ENCODE results near the gene GLG1.
"Not testable (repeated sequence)": the region's sequence is repeated elsewhere in the genome, so short reads cannot be mapped to it uniquely, and the experiment has no call there.

GLG1 gene

DNA sequence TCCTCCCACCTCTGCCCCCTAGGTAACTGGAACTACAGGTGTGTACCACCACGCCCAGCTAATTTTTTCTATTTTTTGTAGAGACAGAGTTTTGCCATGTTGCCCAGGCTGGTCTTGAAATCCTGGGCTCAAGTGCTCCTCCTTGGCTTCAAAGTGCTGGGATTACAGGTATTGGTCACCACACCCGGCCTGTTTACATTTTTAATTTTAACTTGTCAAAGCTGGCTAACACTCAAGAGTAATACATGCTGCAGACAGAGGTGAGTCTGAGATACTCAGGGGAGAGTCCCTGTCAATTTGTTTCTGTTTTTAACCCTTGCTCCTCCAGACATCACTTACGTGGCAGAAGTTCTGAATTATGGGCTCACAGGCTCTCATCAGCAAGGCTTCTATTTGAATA, 134.9 kb downstream of the GLG1 start:
- no peak for DNase-seq (ENCODE audit: low read depth)

DNA sequence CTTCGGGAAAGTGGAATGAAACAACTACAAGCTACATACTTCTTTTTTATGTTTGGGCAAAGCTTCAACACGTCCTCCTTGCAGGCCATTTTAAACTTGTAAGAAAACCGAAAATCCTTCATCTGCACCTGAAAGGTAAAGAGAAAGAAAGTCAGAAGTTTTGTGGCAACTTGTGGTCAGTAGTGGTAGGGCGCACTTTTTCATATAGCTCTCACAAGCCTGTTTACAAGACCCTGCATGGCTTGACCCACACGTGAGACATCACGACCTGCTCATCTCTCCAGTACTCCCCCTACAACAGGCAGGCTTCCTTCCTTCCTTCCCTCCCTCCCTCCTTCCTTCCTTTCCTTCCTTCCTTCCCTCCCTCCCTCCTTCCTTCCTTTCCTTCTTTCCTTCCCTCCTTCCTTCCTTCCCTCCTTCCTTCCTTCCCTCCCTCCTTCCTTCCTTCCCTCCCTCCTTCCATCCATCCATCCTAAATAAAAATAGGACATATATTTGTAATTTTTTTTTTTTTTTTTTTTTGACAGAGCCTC, 136.9 kb downstream of the GLG1 start:
- DNase-seq (ENCODE audit: low read depth) = no peak

DNA sequence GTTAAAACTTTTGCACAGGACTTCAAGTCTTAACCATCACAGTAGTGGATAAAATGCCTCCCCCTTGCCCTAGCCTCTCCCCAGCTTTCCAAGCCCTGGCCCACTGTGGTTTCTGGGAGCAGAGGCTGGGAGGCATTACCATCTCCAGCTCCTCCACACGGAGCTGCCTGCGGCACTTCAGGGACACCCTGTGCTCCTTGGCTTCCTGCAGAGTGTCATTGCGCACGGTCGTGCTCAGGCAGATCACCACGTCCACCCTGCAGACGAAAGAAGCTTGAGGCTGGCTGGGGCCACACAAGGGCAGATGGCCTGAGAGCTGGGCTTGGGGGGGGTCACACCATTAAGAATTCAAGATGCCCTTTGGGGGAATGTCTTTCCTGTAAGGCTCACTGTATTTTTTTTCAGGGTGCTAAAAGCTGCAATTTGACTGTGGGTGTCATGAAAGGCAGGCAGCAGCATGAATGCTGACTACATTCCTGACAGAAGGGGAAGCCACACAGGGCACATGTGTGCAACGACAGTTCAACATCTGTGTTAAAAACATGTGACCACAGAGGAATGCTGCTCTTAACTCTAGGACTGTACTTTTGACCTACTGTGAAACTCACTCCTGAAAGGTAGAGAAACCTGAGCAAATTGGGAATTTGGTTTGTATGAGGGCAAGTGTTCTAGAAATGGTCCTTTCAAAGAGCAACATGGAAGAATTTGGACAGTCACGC, 137.9 kb downstream of the GLG1 start:
- no peak for DNase-seq (ENCODE audit: low read depth)

DNA sequence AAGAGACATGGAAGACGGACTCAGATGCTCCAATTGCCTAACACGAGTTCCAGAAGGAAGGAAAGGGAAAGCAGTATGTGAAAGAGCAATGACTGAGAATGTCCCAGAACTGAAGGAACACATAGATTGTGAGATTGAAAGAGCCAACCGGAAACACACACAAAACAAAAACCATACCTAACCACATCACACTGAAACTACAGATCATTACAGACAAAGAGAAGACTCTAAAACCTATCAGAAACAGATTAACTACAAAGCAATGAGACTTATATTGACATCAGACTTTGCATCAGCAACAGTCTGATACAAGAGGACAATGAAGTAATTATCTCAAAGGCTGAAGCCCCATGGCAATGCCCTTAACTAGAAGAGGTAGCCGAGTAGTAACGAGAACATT, 140.0 kb downstream of the GLG1 start:
- no peak for DNase-seq (ENCODE audit: low read depth)

DNA sequence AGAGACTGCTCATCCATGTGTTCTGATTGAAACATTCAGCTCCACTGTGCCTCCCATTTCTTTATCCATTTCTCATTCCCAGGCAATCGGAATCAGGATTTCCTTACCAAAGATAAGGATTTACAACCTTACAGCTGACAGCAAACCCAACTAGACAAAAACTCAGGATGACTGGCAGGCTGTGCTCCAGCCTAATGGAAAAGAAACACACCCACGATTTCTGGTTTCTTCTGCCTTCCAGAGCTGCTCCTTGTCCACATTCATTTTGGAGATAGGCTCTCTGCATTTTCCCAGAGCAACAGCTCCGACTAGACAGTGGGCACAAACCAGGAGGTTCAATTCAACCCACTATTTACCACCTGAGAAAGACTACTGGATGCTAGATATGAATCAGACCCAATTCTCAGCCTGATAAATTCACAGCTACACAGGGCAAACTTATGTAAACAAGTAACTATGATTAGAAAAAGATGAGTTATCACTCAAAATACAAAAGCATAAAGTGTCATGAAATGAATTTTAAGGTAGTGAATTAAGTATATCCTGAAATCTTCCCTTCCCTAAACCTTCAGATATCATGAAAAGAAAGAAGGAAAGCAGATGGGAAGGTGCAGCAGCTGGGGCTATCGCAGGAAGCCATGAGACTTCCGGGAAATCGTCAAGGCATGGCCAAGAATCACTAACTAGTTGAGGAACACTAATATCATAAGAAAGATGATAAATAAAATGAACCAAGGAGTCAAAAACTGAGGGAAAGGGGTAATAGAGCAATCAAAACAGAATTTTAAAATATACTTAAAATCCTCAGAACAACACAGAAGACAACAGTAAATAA, 140.8 kb downstream of the GLG1 start:
- DNase-seq (ENCODE audit: low read depth) = no peak

DNA sequence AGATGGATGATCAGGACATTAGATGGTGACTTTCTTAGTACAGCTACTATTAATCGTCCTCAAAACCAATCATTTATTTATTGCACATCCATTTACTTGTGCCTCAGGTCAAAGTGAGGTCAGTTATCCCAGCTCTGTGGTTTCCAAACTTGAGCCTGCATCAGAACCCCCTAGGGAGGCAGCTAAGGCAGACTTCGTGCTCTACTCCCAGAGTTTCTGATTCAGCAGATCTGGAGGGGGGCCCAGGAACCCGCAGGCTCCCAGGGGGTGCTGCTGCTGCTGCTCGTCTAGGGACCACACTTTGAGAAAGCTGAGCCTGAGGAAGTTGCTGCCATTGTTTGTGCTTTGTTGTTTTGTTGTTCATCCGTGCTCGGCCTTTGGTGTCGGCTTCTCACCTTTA, 141.6 kb downstream of the GLG1 start:
- no peak for DNase-seq (ENCODE audit: low read depth)

DNA sequence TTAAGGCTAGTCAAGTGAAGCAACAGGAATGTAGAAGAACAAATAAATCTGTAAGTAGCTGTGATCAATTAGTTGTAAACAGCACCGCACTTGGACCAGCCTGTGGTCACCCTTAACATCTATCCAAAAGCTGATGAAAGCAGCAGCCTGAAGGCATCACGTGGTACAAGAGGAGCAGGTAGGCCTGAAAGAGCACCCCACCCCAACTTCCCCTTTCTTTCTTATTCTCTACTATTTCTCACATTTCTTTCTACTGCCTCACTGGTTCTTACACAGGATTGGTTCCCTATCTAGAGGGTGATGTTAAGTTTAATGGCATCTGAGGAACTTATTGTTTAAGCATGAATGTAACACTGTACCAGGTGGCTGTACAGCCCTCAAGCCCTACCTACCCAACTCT, 143.0 kb downstream of the GLG1 start:
- no peak for DNase-seq (ENCODE audit: low read depth)

DNA sequence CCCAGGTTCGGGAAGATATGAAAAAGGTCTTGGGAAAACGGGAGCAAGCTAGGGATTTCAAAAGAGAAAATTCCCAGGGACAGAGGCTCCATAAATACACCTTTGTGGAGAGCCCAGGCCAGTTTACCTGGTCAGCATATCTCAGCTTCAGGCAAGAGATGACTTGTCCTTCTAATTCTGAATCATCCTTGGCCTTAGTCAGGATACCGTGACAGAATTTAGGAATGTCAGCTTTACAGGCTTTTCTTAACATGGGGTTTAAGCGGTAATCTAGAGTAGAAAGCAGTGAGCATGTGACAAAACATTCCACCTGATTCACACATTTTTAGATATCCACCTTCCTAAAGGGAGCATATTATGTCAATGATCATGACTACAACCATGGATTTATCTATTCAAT, 144.6 kb downstream of the GLG1 start:
- DNase-seq (ENCODE audit: low read depth) = no peak

DNA sequence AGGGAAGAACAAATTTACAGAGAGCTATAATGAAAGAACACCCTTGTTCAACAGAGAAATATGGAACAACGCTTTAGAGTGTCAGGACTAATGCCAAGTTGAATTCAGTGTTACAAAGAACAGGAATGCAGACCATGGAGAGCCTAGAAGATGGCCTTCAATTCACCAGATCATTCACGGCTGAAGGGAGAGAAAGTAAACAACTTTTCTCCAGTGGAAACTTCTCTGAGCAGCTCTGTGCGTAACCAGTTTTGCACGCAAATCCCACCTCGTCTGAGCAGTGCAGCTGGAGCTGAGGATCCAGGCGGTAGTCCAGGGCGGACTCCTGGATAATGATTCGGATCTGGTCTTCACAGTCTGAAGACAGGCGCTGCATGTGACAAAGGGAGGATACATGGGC, 145.1 kb downstream of the GLG1 start:
- DNase-seq (ENCODE audit: low read depth) = no peak

DNA sequence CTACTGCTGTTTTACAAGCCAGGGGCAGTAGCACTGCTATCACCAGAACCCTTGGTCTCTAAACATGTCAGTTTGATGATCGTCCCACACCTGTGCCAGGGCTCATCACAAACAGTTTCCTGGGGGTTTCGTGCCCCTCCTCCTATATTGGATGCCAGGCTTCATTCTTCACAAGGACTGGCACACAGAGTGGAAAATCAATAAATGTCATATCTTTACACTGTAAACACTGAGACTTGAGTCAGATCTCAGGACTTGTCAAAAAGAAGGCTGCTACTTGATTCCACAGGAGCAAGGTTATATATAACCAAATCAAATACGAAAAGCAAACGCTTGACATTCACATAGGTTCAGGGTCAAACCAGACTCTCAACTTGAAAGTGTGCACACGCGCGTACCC, 146.4 kb downstream of the GLG1 start:
- DNase-seq (ENCODE audit: low read depth) = no peak

DNA sequence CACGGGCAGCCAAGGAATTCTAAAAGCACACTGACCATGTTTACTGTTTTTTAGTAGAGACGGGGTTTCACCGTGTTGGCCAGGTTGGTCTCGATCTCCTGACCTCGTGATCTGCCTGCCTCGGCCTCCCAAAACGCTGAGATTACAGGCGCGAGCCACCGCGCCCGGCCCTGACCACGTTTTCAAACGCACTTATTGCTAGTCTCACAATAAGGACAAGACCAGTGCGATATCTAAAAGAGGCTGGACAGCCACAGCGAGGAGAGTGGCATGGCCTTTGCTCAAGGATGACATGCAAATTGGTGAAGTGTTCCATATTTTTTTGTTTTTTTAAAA, 150.7 kb downstream of the GLG1 start:
- no peak for DNase-seq (ENCODE audit: low read depth)

DNA sequence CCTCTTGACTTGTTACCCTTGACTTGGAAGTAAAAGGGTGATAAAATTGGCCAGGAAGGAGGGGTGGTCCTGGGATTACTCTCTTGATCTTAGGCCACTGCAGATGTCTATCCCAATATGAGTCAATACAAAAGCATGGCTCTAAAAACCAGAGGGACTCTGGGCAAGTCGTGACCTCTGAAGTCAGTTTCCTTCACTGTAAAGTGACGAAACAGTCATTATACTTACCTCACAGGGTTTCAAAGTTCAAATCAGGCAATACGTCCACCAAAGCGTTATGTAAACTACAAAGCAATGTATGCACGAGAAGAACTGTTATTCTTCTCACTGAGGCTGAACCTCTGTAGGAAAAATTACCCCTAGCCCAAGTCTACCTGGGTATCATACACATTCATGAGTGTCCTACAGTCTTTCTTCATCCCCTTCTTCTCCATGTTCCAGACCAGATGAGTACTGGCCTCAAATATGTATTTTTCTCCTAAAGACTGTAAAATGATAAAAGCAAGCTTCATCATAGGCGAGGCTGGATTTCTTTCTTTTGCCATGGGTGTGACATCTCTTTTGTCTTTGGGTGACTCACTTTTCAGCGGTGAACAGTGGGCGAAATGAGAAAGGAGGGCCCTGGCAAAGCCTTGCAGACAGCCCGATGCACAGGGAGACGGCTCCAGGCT, 151.2 kb downstream of the GLG1 start:
- DNase-seq (ENCODE audit: low read depth) = no peak

DNA sequence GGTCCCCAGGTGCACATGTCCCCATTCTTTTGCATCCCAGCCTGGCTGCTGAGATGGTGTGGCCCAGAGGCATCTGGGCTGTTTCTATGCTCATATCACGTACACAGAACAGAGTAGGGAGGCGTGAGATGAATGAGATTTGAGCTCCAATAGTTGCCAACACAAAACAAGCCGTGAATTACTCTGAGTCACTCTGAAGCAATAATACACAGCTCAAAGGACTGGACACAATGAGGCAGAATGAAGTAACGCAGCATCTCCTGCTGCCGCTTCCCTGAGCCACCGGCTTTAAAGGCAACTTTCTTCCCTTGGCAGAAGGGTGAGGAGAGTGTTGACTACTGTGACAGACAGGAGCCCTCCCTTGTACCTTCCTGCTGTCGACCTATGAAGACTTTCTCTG, 151.7 kb downstream of the GLG1 start:
- no peak for DNase-seq (ENCODE audit: low read depth)

DNA sequence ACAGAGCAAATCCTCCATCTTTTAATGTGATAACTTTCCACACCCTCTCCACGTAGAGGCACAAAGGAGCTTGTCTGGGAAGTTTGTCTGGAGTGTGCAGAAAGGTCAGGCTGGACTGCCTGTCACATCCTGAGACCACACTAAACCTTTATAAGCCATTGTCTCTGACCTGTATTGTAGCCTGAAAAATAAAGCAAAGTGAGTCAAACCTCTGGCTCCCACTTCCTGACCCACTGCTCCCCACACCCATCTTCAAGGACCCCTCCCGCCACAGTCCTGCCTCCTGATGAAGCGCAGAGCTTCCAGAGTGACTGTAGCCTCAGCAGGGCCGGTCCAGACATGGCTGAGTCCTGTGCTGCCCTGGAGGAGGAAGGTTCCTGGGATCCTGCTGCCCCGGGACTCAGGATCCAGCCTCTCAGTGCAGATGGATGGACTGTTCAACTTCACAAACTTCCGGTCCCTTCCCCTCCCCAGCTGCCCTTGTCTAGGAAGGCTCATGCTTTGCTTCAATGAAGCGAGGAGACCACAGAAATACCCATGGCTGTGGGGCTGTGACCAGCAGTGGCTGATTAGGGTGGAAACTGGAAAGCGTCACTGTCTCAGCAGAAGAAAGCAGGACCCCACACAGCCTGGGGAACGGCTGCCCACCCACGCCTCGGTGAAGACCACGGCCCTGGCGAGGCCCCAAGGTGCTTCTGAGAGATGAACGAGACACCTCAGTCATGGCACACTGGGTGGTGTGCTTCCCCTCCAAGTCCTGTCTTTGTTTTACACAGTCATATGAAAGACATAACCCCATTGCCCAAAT, 154.8 kb downstream of the GLG1 start:
- DNase-seq (ENCODE audit: low read depth) = no peak

DNA sequence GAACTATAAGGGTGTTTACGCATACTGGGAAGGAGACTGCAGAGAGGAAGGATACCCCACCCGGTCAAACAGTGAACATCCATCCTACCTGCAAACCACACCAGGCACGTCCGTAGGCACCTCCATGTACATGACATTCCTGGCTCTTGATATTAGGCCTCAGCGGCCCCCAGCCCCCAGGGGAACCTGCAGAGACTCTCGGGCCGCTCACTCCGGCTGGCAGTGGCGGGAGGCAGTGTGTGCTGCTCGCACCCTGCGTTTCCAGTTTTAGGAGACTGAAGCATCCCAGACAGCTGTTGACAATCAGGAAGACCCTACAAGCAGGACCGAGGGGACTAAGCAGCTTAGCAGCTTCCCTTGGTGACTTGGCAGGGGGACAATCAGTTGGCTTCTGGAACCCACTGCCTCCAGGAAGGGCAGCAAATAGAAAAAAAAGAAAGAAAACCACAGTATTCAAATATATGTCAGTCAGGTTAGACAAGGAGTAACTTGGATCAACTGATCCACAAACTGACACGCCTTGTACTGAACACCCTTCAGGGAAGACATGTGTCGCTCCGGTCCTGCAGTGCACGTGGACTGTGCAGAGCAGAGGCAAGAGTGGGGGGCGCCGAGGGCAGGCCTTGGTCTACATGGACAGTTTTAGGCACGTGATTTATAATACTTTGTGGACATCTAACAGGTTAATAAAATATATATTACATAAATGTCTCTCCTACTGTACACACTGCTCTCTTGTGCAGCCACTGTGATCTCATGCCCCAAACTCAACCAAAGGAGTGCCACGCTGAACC, 155.8 kb downstream of the GLG1 start:
- DNase-seq (ENCODE audit: low read depth) = no peak

DNA sequence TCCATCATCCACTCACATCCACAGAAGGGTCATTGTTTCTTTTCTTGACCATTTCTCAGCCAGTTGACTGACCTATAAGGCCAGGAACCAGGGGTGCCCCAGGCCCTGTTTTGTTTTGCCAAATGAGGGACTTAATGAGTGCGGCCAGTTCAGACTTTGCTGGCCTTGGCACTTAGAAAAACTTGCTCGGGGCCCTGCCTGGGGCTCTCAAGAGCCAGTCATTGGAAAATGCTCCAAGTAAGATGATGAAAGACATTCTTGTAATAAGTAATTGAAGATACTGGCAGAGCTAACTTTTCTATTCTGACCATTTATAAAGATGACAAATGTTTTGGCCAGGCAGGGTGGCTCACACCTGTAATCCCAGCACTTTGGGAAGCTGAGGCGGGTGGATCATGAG, 156.7 kb downstream of the GLG1 start:
- DNase-seq (ENCODE audit: low read depth) = no peak

DNA sequence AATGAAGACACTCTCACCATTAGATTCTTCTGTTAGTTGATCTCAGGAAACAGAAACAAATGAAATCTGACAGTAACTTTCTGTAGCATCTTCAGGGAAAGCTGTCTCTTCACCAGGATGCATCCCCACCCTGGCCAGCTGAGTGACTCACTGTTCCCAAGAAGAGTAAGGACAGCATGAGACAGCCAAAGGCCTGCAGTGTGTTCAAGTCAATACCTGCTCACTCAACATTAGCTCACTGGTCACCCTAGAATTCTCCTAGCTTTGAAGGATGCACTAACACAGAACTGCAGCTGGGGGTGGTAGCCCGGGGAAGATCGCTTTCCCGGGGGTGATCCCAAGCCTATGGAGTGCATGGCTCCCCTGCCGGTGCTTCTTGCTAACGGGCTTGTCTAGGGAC, 157.4 kb downstream of the GLG1 start:
- DNase-seq (ENCODE audit: low read depth) = no peak

DNA sequence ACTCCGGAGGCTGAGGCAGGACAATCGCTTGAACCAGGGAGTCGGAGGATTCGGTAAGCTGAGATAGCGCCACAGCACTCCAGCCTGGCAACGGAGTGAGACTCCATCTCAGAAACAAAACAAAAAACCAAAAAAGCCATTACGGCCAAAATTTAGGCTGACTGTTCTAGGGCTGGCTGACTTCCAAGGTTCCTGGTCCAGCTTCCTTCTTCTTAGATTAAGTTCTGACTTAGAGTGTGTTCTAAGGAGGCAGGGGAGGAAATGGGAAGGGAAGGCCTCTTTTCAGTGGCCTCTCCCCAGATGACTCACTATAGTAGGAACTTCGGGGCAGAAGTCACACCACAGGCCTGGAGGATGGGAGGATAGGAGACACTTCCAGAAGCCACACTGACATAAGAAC, 157.9 kb downstream of the GLG1 start:
- DNase-seq (ENCODE audit: low read depth) = no peak

DNA sequence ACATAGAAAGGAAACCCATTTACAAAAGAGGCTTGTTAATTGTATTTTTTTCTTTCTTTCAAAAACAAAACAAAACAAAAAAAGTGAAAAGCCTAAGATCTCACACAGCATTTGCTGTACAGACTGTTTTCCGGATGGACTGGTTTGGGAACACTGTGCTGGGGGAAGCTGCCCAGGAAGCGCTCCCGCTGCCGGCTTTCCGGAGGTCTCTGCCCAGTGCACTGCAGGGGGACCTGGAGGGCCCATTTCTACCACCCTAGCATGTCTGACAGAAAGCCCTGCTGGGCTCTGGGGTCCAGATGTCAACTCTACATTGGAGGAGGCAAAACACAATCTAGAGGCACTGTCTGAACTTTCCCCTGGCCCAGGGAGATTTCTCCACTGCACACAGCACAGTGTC, 159.3 kb downstream of the GLG1 start:
- no peak for DNase-seq (ENCODE audit: low read depth)

DNA sequence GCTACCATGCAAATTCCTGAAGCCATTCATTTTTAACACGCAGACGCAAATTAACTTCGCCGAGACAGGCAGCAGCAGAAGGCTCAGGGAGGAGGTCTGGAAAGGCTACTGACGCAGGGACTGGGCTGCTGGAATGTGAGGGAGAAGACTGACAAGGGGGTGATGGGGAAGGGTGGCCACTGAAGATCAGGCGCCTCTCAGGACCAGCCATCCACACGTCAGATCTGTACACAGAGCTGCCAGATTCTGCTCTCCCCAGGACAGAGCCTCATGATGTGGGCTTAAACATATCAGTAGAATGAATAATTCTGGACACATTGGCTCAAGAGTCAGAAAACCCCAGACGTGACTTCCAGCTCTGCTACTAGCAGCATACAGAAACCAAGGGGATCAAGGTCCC, 160.0 kb downstream of the GLG1 start:
- DNase-seq (ENCODE audit: low read depth) = no peak

DNA sequence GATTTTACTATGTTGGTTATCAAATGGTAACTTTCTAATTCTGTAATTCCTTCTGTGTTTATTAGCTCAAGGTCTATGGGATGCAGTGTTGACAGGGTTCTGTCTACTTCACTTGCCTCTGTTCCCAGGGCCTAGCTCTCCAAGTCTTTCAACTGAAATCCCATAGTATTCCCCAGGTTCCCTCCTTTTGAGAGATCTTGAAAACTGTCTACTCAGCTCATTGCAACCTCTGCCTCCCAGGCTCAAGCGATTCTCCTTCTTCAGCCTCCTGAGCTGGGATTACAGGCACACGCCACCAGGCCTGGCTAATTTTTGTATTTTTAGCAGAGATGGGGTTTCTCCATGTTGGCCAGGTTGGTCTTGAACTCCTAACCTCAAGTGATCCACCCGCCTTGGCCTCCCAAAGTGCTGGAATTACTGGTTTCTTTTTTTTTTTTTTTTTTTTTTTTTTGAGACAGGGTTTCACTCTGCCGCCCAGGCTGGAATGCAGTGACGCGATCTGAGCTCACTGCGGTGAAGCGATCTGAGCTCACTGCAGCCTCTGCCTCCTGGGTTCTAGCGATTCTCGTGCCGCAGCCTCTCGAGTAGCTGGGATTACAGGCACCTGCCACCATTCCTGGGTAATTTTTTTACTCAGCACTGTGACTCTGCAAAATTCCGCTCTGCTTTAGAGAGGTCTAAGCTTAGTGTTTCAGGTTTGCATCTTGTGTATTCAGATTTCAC, 163.1 kb downstream of the GLG1 start:
- not testable (repeated sequence) for DNase-seq (ENCODE audit: low read depth)
